Thoracic aorta (tissue), 2 donors: ENCODE results near the gene RPL15. TPM values are rescaled to one million over a fixed set of nuclear protein-coding genes. Genes with fewer than 3 reads are reported as not detected.

Experiments
- ATAC-seq: fragments of 150-250 bp; one replicate; pipeline ENCODE4 v1.8.0; 2017; ENCODE audit warnings: low read depth; ENCODE audit not compliant: insufficient number of reproducible peaks, low FRiP score
- DNase-seq: peaks from one replicate; pipeline ENCODE4 v3.0.0-alpha.2; 2020; ENCODE audit warnings: low spot score
- H3K27ac ChIP-seq, 2 donors: fragments of 200-600 bp; sonication (generic); 1 replicate in 1 of 2; 2 replicates in 1 of 2; pipeline ENCODE4 v1.5.1; 2016; ENCODE audit warnings: mild to moderate bottlenecking in 2 of 2, moderate library complexity in 2 of 2
- H3K27me3 ChIP-seq: fragments of 200-600 bp; sonication (generic); replicated peaks from 2 replicates; pipeline ENCODE4 v1.6.0; 2016; ENCODE audit warnings: mild to moderate bottlenecking; ENCODE audit not compliant: insufficient read depth
- H3K36me3 ChIP-seq: fragments of 200-600 bp; sonication (generic); one replicate; pipeline ENCODE4 v1.5.1; 2016
- H3K4me1 ChIP-seq, 2 donors: fragments of 200-600 bp; sonication (generic); 1 replicate in 1 of 2; 2 replicates in 1 of 2; pipeline versions ENCODE4 v1.5.1 to v1.6.0; 2016; ENCODE audit warnings: low read depth in 2 of 2, mild to moderate bottlenecking in 1 of 2; ENCODE audit not compliant: control insufficient read depth in 1 of 2
- H3K4me3 ChIP-seq: fragments of 200-600 bp; sonication (generic); 2 replicates; pipeline ENCODE4 v1.5.1; 2016; ENCODE audit warnings: mild to moderate bottlenecking
- H3K9me3 ChIP-seq: fragments of 200-600 bp; sonication (generic); 2 replicates; pipeline ENCODE4 v1.5.1; 2016
- total RNA-seq, 2 donors: library from RNA; depleted of rRNA; stranded (reverse); fragments of >200 nt; gene quantifications; one replicate each; pipeline versions ENCODE4 v1.1.0 to v1.2.3, GENCODE V29; 2016
- TF ChIP-seq, protein P1 (sequence below): fragments of 200-600 bp; sonication (generic); IDR thresholded peaks from one replicate; pipeline ENCODE4 v1.5.1; 2019; ENCODE audit warnings: antibody characterized with exemption

Gene RPL15
- total RNA-seq, 2 donors from 2014 or later = 1,178 to 1,268 TPM

GRCh38 chr3:23931597-23931996 lies 14.7 kb downstream of the RPL15 start:
- no peaks in the 10 kb centered on the region for H3K9me3 ChIP-seq
- ATAC-seq (no peak), DNase-seq (no peak)
- H3K27ac ChIP-seq = no peak overlapping the region
- TF ChIP-seq, protein P1, sequence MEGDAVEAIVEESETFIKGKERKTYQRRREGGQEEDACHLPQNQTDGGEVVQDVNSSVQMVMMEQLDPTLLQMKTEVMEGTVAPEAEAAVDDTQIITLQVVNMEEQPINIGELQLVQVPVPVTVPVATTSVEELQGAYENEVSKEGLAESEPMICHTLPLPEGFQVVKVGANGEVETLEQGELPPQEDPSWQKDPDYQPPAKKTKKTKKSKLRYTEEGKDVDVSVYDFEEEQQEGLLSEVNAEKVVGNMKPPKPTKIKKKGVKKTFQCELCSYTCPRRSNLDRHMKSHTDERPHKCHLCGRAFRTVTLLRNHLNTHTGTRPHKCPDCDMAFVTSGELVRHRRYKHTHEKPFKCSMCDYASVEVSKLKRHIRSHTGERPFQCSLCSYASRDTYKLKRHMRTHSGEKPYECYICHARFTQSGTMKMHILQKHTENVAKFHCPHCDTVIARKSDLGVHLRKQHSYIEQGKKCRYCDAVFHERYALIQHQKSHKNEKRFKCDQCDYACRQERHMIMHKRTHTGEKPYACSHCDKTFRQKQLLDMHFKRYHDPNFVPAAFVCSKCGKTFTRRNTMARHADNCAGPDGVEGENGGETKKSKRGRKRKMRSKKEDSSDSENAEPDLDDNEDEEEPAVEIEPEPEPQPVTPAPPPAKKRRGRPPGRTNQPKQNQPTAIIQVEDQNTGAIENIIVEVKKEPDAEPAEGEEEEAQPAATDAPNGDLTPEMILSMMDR = no peak
- peaks cover 0 to 6% of the 10 kb centered on the region in 2 donors for H3K4me1 ChIP-seq
- H3K27me3 ChIP-seq = no peaks in the 10 kb centered on the region
- no peaks in the 10 kb centered on the region for H3K36me3 ChIP-seq
- H3K4me3 ChIP-seq = no peak overlapping the region

DNA sequence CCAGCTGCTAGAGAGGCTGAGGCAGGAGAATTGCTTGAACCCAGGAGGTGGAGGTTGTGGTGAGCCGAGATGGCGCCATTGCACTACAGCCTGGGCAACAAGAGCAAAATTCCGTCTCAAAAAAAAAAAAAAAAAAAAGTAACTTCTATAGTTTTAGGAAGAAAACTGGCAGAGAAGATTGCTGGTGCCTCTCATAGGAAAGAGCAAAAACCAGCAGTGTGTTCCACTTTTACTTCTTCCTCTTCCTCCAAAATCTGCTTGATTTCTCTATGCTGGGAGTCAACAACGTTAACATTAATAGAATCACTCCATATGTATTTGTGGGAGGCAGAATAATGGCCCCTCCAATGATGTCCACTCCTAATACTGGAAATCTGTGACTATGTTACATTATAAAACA lies 15.6 kb downstream of the RPL15 start:
- Histone ChIP-seq H3K27me3 (no peaks in the 10 kb centered on the region), H3K9me3 (no peaks in the 10 kb centered on the region)
- ATAC-seq = no peak

DNA sequence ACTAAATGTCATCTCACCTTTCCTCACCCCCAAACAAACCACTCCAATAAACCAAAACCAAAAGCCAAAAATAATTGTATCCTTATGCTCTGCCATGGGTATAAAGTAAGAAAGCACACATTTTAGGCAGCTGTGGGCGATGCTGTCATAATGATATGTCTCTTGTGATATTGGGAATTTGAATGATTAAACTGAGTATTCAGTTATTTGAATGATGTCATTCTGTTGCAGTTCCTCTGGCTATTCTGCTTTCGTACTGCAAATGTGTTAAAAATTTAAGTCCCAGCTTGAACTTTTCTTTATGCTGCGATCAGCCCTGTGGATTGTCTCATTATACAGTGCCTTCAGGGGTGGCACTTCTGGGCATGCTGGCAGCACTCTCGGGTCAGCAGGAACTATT lies 17.3 kb downstream of the RPL15 start:
- Histone ChIP-seq H3K36me3 (no peaks in the 10 kb centered on the region), H3K4me1 (no peaks in the 10 kb centered on the region), H3K4me3 (no peak overlapping the region), H3K27ac (no peak overlapping the region), H3K27me3 (no peaks in the 10 kb centered on the region), H3K9me3 (no peaks in the 10 kb centered on the region)
- TF ChIP-seq, protein P1 = no peak
- DNase-seq (no peak), ATAC-seq (no peak)

More for the DNA sequence above, 15.6 kb downstream of the RPL15 start:
- Histone ChIP-seq H3K36me3 (no peaks in the 10 kb centered on the region), H3K4me1 (no peaks in the 10 kb centered on the region), H3K27ac (no peak overlapping the region), H3K4me3 (no peak overlapping the region)
- TF ChIP-seq, protein P1 = no peak
- DNase-seq = no peak

DNA sequence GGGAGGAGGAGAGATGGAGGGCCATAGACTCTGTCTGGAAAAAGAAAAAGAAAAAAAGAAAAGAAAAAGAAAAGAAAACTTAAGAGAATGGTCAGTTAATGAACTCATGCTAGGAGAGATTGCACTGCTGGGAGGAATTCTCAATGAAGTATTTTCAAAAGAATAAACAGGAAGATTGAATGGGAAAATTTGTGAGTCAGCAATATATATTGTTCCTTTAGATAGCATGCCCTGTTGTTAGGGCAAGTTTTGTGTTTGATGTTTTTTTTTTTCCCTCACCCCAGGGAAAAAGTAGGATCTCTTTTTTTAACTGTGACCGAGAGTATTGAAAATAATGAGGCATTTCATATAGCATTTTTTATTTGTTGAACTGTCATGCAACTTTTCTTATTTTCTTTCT lies 20.4 kb downstream of the RPL15 start:
- no peak overlapping the region for H3K4me3 ChIP-seq
- TF ChIP-seq, protein P1 = no peak
- no peak for ATAC-seq

GRCh38 chr3:23938688-23939087 lies 21.8 kb downstream of the RPL15 start:
- ATAC-seq = no peak

More for the DNA sequence above, 20.4 kb downstream of the RPL15 start:
- no peaks in the 10 kb centered on the region for H3K36me3 ChIP-seq
- H3K27ac ChIP-seq = no peak overlapping the region
- no peaks in the 10 kb centered on the region for H3K9me3 ChIP-seq
- no peak for DNase-seq
- H3K27me3 ChIP-seq = no peaks in the 10 kb centered on the region
- no peaks in the 10 kb centered on the region for H3K4me1 ChIP-seq

More at GRCh38 chr3:23938688-23939087, 21.8 kb downstream of the RPL15 start:
- H3K4me1 ChIP-seq = no peaks in the 10 kb centered on the region
- no peaks in the 10 kb centered on the region for H3K27me3 ChIP-seq
- no peak for DNase-seq
- no peaks in the 10 kb centered on the region for H3K9me3 ChIP-seq
- no peak overlapping the region for H3K4me3 ChIP-seq
- TF ChIP-seq, protein P1 = no peak
- H3K27ac ChIP-seq = no peak overlapping the region
- no peaks in the 10 kb centered on the region for H3K36me3 ChIP-seq
